Measurements from ENCODE around the gene ERBB3.

- no peak for TF ChIP-seq CTCF (conservative IDR thresholded peaks at IDR 0.05; ENCODE audit: low read depth, low read length)
- TF ChIP-seq EZH2 (IDR thresholded peaks at IDR 0.05; ENCODE audit: low read length, unreplicated experiment), result no peak
Measured at GRCh38 chr12:56116267-56117081, 36.5 kb downstream of the ERBB3 start, which contains the start of gene RPL41.

Measured in PC-3 (cell line).